ENCODE results near the gene SUPT3H. TPM values are rescaled to one million over a fixed set of nuclear protein-coding genes. Genes with fewer than 3 reads are reported as not detected.

SUPT3H gene
- total RNA-seq, 1 experiment from 2014 or later = 10.3 TPM

- H3K9me3 Mint-ChIP-seq (ENCODE audit: low read depth, unreplicated experiment) = no peaks in the 10 kb centered on the region
- no peaks in the 10 kb centered on the region for H3K27me3 Mint-ChIP-seq (ENCODE audit: unreplicated experiment)
- peaks cover 23% of the 10 kb centered on the region for H3K4me1 Mint-ChIP-seq (ENCODE audit: low read depth, unreplicated experiment)
- H3K4me3 Mint-ChIP-seq (ENCODE audit: low read depth, unreplicated experiment) = no peak overlapping the region
- intact Hi-C loops (cut with micrococcal nuclease; ENCODE audit: unreplicated experiment) = no loop called here
- no peak for DNase-seq
- BruUV-seq (replicated peaks) = no TSS peak
- CTCF ChIA-PET = interaction anchor here (0.6 kb wide), 1 partner anchor 207 kb away, joined by 3 read pairs; no protein-coding TSS in a partner anchor
- H3K36me3 Mint-ChIP-seq (ENCODE audit: insufficient read depth, unreplicated experiment) = no peaks in the 10 kb centered on the region
- H3K27ac Mint-ChIP-seq (ENCODE audit: unreplicated experiment) = no peak overlapping the region
- no peak for TF ChIP-seq CTCF (IDR thresholded peaks at IDR 0.05; ENCODE audit: unreplicated experiment)
These were observed 458.9 kb downstream of the SUPT3H start for GRCh38 chr6:44918671-44919296.

- intact Hi-C loops (cut with micrococcal nuclease; ENCODE audit: unreplicated experiment) = no loop called here
- Mint-ChIP-seq H3K4me1 (ENCODE audit: low read depth, unreplicated experiment) (peaks cover 23% of the 10 kb centered on the region), H3K4me3 (ENCODE audit: low read depth, unreplicated experiment) (no peak overlapping the region), H3K27me3 (ENCODE audit: unreplicated experiment) (no peaks in the 10 kb centered on the region), H3K9me3 (ENCODE audit: low read depth, unreplicated experiment) (no peaks in the 10 kb centered on the region), H3K27ac (ENCODE audit: unreplicated experiment) (no peak overlapping the region), H3K36me3 (ENCODE audit: insufficient read depth, unreplicated experiment) (no peaks in the 10 kb centered on the region)
- BruUV-seq (replicated peaks) = no TSS peak
- DNase-seq = no peak
- CTCF ChIA-PET = no interaction called here
- TF ChIP-seq CTCF (IDR thresholded peaks at IDR 0.05; ENCODE audit: unreplicated experiment) = no peak
These were observed 460.3 kb downstream of the SUPT3H start for GRCh38 chr6:44917430-44917829.

GRCh38 chr6:44915111-44915510 is 462.6 kb downstream of the SUPT3H start:
- no peak overlapping the region for H3K27ac Mint-ChIP-seq (ENCODE audit: unreplicated experiment)
- no peak overlapping the region for H3K4me3 Mint-ChIP-seq (ENCODE audit: low read depth, unreplicated experiment)
- no peaks in the 10 kb centered on the region for H3K36me3 Mint-ChIP-seq (ENCODE audit: insufficient read depth, unreplicated experiment)
- CTCF ChIA-PET = no interaction called here
- peaks cover 2% of the 10 kb centered on the region for H3K4me1 Mint-ChIP-seq (ENCODE audit: low read depth, unreplicated experiment)
- BruUV-seq (replicated peaks) = no TSS peak
- intact Hi-C loops (cut with micrococcal nuclease; ENCODE audit: unreplicated experiment) = no loop called here
- H3K27me3 Mint-ChIP-seq (ENCODE audit: unreplicated experiment) = no peaks in the 10 kb centered on the region
- DNase-seq = no peak
- no peaks in the 10 kb centered on the region for H3K9me3 Mint-ChIP-seq (ENCODE audit: low read depth, unreplicated experiment)
- TF ChIP-seq CTCF (IDR thresholded peaks at IDR 0.05; ENCODE audit: unreplicated experiment) = no peak

- no TSS peak for BruUV-seq (replicated peaks)
- H3K27ac Mint-ChIP-seq (ENCODE audit: unreplicated experiment) = no peak overlapping the region
- CTCF ChIA-PET = no interaction called here
These were observed 463.6 kb downstream of the SUPT3H start for GRCh38 chr6:44914141-44914540.

More at GRCh38 chr6:44914141-44914540, 463.6 kb downstream of the SUPT3H start:
- TF ChIP-seq CTCF (IDR thresholded peaks at IDR 0.05; ENCODE audit: unreplicated experiment) = no peak
- H3K36me3 Mint-ChIP-seq (ENCODE audit: insufficient read depth, unreplicated experiment) = no peaks in the 10 kb centered on the region
- H3K4me3 Mint-ChIP-seq (ENCODE audit: low read depth, unreplicated experiment) = no peak overlapping the region
- intact Hi-C loops (cut with micrococcal nuclease; ENCODE audit: unreplicated experiment) = no loop called here
- no peaks in the 10 kb centered on the region for H3K27me3 Mint-ChIP-seq (ENCODE audit: unreplicated experiment)
- no peaks in the 10 kb centered on the region for H3K4me1 Mint-ChIP-seq (ENCODE audit: low read depth, unreplicated experiment)
- no peaks in the 10 kb centered on the region for H3K9me3 Mint-ChIP-seq (ENCODE audit: low read depth, unreplicated experiment)
- no peak for DNase-seq

All from Calu3 (cell line).